GM21423 (cell line): ENCODE measurements around the gene TBC1D7.
A peak's percentile ranks its signal among the peaks of the same experiment; 100 is the strongest.

Experiments used
- ATAC-seq: cut with Tn5 transposase; IDR thresholded peaks from one replicate; pipeline ENCODE4 v1.9.1; 2021; ENCODE audit warnings: mild to moderate bottlenecking, moderate library complexity; ENCODE audit not compliant: unreplicated experiment

The TBC1D7 gene

DNA sequence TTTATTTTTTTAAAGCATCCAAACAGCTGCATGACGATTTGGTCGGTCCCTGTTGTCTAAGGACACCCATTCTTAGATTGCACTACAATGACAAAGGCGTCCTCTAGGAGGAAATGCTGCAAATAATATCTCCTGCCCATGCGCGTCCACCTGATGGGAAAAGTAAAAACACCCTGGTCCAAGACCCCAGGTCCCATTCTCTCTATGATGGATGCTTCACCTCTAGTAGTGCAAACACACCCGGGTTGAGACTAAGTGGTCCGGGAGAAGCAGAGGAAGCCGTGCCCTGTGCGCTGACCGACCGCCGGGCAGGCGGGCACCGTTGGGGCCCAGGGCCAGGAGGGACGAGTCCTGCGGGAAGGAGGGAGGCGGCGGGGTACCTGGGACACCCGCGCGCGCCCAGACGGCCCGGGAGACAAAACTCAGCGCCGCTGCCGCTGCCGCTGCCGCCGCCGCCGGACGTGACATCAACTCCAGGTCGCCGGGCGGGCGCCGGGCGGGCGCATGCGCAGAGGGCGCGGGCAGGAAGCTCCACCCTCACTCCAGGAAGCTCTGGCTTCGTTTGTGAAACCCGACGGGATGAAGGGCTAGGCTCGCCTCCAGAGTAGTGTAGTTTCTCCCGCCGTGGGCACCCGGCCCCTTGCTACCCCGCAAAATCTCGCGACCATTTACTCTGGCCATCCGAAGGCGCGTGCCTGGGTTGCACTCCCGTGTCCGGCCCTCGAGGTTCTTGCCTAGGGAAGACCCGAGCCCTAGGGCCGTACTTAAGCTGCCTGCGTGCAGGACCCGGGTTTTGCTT, at the start of gene TBC1D7:
TBC1D7 (minus strand) TSS at position 462 of the 799 bp plus-strand sequence. CDS start 1,639 bp downstream, outside the sequence.
- ATAC-seq = peak; percentile 89

DNA sequence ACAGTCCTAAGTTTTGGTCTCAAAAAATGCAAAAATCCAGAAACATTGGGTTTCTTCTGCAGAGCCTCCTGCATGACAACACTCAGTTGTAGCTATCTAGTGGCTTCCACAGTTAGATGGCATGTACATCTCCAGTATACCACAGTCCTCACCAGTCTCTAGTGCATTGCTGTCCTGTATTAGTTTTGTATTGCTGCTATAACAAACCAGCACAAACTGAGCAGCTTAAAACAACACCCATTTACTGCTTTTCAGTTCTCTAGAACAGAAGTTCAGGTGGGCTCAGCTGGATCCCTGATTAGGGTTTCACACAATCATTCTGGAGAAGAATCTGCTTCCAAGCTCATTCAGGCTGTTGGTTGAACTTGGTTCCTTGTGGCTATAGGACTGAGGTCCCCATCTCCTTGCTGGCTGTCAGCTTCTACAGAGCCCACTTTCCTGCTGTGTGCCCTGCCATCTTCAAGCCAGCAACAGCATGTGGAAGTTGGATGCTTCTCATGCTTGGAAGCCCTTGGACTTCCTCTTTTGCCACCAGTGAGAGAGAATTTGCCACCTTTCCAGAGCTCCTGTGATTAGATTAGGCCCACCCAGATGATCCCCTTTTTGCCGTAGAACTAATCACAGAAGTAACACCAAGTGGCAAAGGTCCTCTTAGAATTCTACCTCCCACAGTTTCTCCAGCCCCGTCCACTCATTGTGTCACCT, 48.9 kb upstream of the TBC1D7 start:
- no peak for ATAC-seq

DNA sequence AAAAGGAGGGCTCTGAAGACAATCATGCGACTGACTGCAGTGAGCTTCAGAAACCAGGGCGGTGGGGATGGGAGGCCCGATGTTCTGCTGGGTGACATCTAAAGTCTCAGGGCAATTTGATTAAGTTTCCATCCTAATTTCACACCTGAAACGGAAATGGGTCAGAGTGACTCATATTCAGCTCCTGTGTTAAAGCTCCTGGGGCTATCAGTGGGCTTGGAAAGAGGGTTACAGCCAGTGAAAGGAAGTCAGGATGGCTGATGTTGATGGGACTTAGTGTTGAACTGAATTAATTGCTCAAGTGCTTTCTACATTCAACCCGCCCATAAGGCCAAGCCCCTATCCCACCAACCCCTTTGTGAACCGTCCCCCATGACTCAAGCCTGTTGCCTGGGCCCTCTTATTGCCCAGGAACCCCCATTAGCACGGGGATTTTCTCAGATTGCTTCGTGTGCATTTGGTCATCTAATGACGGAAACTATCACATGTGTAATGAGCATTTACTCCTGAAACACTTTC, 47.1 kb upstream of the TBC1D7 start:
- peak; percentile 69 for ATAC-seq

DNA sequence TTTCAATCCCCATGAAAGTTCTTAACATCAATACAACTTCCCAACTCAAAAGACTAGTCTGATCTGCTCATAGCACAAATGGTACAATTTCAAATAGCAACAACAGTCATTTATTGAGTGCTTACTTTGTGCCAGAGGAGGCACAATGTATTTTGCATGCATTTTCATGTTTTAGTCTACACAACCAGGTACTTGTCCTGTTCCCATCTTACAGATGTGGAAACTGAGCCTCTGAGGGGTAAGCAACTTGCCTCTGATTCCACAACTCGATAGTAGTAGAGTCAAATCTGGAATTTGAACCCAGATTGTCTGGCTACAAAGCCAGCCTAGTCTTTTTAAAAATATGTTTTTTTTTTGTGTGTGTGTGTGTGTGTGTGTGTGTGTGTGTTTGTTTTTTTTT, 45.6 kb upstream of the TBC1D7 start:
- ATAC-seq = no peak

DNA sequence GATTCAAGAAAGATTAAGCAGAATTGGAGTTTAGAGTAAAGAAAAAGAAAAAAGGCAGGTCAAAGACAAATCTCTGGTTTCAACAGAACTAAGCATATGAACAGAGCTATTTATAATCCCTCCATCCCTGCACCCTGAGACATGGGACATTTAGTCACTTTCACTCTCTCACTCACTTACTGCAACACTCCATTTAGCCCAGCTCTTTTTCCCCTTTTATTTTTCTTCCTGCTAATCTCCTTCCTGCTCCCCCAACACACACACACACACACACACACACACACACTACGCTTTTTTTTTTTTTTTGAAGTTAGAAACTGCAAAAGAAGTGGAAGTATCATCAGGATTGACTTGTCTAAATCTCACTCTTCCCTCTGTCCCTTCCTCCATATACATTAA, 45.1 kb upstream of the TBC1D7 start:
- no peak for ATAC-seq

DNA sequence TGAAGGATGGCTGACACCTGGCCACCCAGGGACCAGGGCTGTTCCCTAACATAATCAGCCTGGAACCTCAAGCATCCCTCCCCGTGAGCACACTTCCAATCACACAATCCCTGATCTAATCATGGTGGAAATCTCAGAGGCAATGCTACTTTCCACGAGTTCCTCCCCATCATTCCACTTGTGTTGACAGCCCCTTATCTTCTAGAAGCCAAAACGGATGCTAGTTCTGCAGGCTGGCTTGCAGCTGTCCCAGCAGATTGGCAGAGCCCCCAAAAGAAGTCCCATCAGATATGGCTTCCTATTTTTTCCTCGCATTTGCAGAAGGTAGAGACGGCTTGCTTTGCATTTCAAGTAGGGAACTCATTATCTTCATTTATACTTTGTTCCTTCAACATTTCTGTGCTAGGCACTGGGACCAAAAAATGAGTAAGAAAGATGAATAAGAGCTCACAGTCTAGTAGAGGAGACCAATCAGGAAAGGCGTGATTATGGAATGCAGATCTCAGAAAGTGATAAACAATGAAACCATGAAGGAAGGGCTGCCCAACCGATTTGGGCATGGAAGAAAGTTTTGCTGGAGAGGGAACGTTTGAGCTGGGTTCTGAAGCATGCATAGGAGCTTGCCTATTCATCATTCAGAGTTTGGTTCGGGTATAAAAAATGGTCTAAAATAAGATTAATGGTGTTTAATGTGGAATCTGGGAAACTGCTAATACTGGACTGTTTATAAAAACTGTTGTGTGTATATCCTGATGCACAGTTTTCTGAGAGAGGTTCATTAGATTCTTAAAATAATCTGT, 44.6 kb upstream of the TBC1D7 start:
- no peak for ATAC-seq

DNA sequence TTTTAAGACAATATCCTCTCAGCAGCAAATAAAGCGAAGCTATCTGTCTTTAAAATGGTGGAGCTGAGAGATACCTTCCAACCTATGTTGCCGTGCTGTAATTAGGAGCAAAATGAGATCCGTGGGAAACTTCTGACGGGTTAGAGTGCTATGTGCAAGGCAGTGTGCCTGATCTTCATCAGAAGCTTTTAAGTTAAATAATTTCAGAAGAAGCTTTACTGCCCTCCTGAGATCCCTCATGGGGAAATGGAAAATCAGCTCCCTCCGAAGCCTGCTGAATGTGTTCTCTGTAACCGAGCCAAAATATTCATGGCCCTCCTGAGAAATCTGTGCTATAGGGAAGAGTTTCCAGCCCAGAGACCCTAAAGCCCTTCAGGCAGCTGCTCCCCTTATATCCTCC, 43.7 kb upstream of the TBC1D7 start:
- no peak for ATAC-seq

DNA sequence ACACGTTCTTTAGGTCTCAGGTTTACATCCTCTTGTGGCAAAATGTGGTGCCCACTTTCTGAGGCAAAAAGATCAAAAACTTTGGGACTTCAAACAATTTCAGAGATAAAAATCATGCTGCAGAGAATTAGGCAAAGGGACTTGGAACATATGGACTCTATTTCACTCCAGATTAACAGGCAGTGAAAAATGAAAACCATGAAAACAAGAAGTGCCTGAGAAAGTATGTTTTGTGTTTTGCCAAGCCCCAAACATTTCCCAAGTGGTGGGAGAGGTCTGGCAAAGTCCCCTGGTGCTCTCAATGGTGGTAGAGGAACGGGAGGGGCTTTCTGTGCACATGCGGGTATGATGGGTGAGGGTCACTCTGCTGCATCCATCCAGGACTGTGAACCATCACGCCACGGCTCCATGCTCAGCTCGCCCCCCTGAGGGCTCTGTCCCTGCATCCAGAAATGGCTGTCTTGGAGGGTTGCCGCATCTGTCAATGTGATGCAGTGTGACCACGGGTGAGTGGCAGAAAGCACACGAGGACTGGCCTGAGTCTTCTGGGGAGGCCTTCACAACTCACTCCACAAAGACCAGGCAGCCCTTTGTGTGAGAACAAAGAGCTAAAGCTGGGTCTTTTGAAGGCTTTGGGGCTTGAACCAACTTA, 43.2 kb upstream of the TBC1D7 start:
- ATAC-seq = no peak

DNA sequence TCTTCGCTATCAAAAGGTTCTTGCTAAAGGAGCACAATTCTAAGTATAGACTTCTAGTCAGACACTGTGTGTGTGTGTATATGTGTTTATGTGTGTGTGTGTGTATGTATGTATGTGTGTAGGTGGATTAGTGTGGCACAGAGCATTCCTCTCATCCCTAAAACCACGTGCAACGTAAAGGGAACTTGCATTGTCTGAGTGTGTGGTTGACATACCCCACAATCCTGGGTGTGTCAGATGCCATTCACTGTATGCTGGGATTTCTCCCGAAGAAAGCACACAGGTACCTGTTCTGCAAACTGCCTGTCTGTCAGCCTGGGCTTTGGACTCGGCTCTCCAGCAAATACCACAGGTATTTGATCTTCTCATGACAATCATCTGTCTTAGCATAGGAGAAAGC, 42.3 kb upstream of the TBC1D7 start:
- ATAC-seq = no peak

DNA sequence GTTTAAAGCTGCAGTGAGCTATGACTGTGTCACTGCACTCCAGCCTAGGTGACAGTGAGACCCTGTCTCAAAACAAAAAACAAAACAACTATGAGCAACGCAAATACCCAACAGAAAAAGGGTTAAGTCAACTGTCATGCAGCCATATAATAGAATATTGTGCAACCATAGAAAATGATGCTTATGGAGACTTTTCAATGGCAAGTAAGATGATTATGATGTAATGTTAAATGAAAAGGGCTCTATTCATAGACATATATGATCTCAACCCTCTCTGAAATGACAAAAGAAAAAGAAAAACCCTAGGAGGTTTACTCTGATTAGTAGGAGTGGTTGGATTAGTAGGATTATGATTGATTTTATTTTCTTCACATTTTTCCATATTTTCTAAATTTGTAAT, 41.3 kb upstream of the TBC1D7 start:
- no peak for ATAC-seq

DNA sequence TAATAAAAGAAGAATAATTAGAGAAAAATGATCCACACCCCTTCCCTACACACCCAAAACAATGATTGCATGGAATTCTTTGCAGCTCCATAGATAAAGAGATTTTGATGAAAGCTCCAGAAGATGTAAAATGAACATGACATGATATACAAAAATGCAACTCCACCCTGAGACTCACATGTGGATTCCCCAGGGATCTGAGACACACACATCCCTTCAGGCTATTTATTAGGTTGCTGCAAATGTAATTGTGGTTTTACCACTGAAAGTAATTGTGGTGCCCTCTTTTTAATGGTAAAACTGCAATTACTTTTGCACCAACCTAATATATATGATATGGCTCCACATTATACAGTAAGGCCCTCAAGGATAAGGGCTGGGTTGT, 40.4 kb upstream of the TBC1D7 start:
- ATAC-seq = no peak

DNA sequence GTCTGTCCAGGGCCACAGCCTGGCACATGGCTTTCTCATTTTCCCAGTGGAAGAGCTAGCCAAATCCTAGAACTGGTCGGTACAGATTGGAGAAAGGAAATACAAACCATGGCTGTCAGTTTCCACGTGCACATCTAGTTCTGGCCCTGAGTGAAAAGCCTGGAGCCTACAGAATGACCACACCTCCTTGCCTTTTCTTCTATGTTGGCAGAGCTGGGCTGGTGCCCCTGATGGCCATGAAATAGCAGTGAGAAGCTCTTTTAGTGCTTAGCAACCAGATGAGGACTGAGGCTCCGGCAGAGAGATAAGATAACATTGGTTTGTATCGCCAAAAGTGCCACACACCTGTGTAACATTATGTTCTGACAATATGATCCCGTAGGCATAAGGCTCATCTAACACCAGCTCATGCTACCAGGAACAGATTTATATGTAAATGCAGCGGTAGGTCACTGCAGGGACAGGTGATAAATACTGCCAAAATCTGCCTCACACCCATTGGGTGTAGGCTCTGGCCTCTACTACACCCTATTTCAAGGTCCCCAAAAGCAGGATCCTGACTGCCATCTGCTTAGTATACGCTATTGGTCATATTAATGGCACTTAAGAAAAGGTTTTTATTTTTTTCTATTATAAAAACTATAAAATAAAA, 39.9 kb upstream of the TBC1D7 start:
- no peak for ATAC-seq

DNA sequence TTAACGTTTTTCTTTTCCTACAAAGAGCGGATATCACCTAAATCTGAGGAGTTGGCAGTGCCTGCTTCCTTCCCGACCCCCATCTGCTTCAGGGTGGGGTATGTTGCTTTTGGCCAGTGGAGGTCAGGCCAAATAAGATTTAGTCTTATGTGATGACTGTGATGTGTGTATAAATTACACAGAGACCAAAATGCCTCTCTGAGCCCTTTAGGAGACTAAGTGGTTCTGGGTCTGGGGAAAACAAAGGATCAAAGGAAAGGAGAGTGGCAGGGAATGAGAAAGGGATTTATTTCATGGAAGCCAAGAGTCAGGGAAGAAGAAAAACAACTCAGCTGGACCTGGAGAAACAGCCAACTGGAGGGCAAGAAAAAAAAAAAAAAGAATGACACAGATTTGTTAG, 39.1 kb upstream of the TBC1D7 start:
- ATAC-seq = no peak

DNA sequence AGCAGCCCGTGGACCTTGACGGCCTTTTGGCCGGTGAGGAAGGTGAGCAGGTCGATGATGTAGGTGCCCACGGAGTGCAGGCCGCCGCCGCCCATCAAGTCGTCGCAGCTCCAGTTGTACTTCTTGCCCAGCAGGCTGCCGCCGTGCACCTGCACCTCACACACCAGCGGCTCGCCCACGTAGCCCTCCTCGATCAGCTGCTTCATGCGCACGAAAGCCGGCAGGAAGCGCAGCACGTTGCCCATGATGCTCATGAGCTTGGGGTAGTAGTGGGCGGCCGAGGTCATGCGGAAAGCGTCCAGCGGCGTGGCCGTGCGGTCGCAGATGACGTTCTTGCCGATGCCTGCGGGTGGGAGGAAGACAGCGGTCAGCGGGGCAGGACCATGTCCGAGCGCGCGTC, 37.0 kb upstream of the TBC1D7 start:
- no peak for ATAC-seq

DNA sequence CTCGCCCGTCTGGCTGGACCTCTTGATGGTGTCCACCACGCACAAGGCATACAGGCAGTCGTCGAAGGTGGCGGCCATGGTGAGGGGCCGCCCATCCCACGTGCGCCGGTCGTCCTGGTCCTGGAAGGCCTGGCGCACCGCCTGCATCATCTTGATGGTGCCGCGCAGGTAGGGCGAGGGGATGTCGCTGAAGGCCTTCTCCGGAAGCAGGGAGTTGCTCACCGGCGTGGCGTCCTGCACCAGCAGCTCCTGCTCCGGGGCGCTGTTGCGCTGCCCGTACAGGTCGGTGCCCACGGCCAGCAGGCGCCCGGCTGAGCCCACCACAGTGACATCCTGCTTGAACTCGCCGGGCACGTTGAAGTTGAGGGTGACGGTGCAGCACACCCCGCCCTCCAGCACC, 36.5 kb upstream of the TBC1D7 start:
- no peak for ATAC-seq

DNA sequence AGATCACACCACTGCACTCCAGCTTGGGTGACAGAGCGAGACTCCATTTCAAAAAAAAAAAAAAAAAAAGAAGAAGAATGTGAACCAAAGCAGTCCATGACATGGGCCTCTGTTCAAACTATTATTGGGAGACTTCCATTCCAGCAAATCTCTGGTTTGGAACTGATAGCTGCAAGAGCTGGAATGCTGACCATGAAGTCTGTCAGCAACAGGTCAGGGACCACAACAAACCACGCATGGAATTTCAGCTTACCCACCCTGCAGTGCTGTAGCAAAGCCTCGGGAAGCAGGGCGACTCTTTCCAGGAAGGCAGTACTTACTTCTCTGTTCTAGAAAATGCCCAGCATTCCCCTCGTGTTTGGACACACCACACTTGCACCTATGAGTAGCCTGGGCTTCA, 34.1 kb upstream of the TBC1D7 start:
- no peak for ATAC-seq

DNA sequence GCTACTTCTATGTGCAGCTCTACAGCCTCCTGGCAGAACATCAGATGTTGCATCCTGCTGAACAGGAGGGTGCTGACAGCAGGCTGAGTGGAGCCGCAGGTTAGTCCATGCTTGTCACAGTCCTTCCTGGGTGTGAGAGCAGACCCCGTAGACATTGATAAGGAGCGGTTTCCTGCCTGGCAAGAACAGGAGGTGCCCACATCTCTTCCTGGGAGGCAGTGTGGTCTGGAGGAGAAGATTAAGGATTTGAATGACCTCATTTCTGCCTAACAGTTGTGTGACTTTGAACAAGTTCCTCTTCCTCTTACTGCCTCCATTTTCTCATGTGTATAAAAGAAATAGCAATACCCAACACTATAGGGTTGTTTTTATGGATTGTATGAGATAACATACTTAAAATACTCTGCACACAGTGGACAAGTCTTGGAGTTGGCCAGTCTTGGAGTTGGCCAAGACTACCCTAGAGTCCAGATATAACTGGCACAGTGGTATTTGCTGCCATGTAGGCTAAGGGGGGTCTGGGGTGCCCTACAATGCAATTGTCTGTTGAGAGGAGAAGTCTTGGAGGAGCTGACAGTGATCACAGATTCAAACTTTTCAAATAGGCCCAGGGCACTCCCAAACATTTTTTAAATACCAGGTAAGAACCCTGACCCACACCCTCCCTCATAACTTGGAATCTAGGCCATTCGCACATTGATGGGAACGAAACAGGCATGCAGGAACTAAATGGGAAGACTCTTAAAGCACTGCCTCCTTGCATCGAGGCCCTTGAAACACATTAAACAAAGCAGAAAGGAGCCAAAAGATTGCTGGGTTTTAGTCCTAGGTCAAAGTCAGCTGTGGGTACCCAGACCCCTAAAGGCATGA, 32.6 kb upstream of the TBC1D7 start:
- ATAC-seq = no peak

DNA sequence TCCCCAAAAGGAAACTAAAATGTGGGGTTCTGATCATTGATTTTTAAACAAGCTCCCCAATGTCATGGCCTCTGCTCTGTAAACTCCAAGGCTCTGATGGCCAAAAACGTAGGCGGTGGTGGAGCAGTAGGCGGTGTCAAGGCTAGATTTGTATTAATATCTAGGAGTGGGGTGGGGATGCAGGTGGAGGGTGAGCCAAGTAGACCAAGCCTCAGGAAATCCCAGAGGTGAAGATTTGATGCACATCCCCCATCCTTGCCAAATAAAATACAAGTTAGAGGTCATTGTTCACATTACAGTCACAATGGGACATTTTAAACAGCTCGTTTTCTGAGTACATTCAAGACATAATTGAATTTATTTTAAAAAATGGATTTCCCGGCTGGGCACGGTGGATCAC, 30.9 kb upstream of the TBC1D7 start:
- ATAC-seq = no peak

DNA sequence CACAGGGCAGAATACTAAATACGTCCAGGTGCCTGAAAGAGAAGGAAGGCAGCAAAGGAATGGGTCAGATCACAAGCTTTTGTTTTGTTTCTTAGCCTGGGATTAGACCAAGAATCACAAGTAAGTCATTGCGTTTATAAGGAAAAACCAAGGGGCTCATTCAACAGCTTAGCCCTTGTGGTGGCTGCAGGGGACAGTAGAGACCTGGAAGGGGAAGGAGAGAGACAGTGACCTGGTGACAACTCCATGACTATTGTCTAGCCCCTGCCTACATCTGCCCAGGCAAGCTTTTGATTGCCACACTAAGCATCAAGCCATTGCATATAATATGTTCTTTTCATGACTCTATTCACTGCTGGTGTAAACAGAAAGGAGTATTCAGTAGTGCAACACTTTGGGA, 30.2 kb upstream of the TBC1D7 start:
- no peak for ATAC-seq
